Mesendoderm (in vitro differentiated cells): Measurements from ENCODE around the gene C5orf63.
"Not testable (repeated sequence)": the region's sequence is repeated elsewhere in the genome, so short reads cannot be mapped to it uniquely, and the experiment has no call there.

Source experiments
- DNase-seq: peaks from one replicate; pipeline ENCODE4 v3.0.0; 2013
- H2AK5ac ChIP-seq: 2 replicates; pipeline ENCODE4 v1.6.1; 2013; ENCODE audit warnings: low read length, inconsistent platforms
- H2BK120ac ChIP-seq: 2 replicates; pipeline ENCODE4 v1.6.1; 2013; ENCODE audit warnings: low read depth, mild to moderate bottlenecking, low read length, moderate library complexity, mixed read lengths
- H2BK15ac ChIP-seq: replicated peaks from 2 replicates; pipeline ENCODE4 v1.6.1; 2013; ENCODE audit warnings: low read depth, mild to moderate bottlenecking, moderate library complexity
- H2BK5ac ChIP-seq: 2 replicates; pipeline ENCODE4 v1.6.1; 2013; ENCODE audit warnings: low read length, inconsistent platforms
- H3K18ac ChIP-seq: 2 replicates; pipeline ENCODE4 v1.6.1; 2013; ENCODE audit warnings: mild to moderate bottlenecking, low read length, mixed read lengths
- H3K23ac ChIP-seq: one replicate; pipeline ENCODE4 v1.6.1; 2013; ENCODE audit warnings: low read length
- H3K27ac ChIP-seq: 2 replicates; pipeline ENCODE4 v1.5.1; 2013; ENCODE audit warnings: low read depth, mild to moderate bottlenecking, inconsistent platforms, low read length, moderate library complexity
- H3K27me3 ChIP-seq: 2 replicates; pipeline ENCODE4 v1.6.1; 2013; ENCODE audit warnings: low read length, control low read depth, mild to moderate bottlenecking, inconsistent platforms; ENCODE audit not compliant: insufficient read depth, poor library complexity
- H3K36me3 ChIP-seq: 2 replicates; pipeline ENCODE4 v1.6.1; 2013; ENCODE audit warnings: low read length, inconsistent platforms; ENCODE audit not compliant: control insufficient read depth, insufficient read depth
- H3K4ac ChIP-seq: one replicate; pipeline ENCODE4 v1.6.1; 2013; ENCODE audit warnings: low read depth, mild to moderate bottlenecking, low read length, moderate library complexity
- H3K4me1 ChIP-seq: 2 replicates; pipeline ENCODE4 v1.6.1; 2013; ENCODE audit warnings: low read depth, low read length, inconsistent platforms; ENCODE audit not compliant: control insufficient read depth
- H3K4me2 ChIP-seq: 2 replicates; pipeline ENCODE4 v1.6.1; 2013; ENCODE audit warnings: low read length
- H3K4me3 ChIP-seq: 2 replicates; pipeline ENCODE4 v1.5.1; 2013; ENCODE audit warnings: mild to moderate bottlenecking, low read length
- H3K56ac ChIP-seq: one replicate; pipeline ENCODE4 v1.6.1; 2013; ENCODE audit warnings: low read length
- H3K79me1 ChIP-seq: 2 replicates; pipeline ENCODE4 v1.6.1; 2013; ENCODE audit warnings: low read length, inconsistent platforms
- H3K79me2 ChIP-seq: 2 replicates; pipeline ENCODE4 v1.6.1; 2013; ENCODE audit warnings: mild to moderate bottlenecking, low read length; ENCODE audit not compliant: control insufficient read depth, insufficient read depth
- H3K9ac ChIP-seq: 2 replicates; pipeline ENCODE4 v1.6.1; 2013; ENCODE audit warnings: low read length, inconsistent platforms
- H4K5ac ChIP-seq: one replicate; pipeline ENCODE4 v1.6.1; 2013; ENCODE audit warnings: low read length
- H4K8ac ChIP-seq: one replicate; pipeline ENCODE4 v1.6.1; 2013; ENCODE audit warnings: low read depth, mild to moderate bottlenecking, control low read depth, low read length, moderate library complexity
- WGBS: extraction: QIAGEN DNeasy Blood & Tissue Kit; methylation state at CpG from one replicate; pipeline ENCODE4 v1.1.7; 2013; ENCODE audit warnings: low lambda C conversion rate, missing lambda C conversion rate; ENCODE audit not compliant: insufficient coverage; ENCODE audit errors: extremely low coverage; 5-methylcytosine and 5-hydroxymethylcytosine counted together

C5orf63 gene

DNA sequence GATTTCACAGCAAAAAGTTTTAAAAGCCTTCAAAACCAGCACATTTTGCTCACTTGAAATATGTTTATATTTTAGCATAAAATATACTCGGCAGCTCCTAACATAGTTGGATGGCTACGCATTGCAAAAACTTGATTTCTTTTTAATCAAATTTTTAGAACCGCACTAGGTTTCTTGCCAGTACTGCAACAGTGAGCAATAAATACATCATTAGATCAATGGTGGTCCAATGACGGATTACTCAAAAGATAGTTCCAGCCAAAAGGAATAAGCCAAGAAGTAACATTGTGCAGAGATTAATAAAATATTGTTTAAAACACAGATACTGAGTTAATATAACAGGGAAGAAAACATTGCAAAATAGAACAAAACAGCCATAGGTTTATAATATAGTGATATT, 48.5 kb downstream of the C5orf63 start:
- no peaks in the 10 kb centered on the region for H3K36me3 ChIP-seq
- no peaks in the 10 kb centered on the region for H3K79me2 ChIP-seq
- no peak overlapping the region for H4K5ac ChIP-seq
- H3K27me3 ChIP-seq: no peaks in the 10 kb centered on the region
- no CpG with 5 or more reads among the region's 4 CpGs for WGBS
- no peak overlapping the region for H3K27ac ChIP-seq
- H3K56ac ChIP-seq: no peak overlapping the region
- no peak for DNase-seq
- no peak overlapping the region for H2BK5ac ChIP-seq
- H2BK15ac ChIP-seq: no peak overlapping the region
- no peak overlapping the region for H3K4me3 ChIP-seq
- no peak overlapping the region for H3K9ac ChIP-seq
- H2BK120ac ChIP-seq: no peak overlapping the region
- no peak overlapping the region for H4K8ac ChIP-seq
- H2AK5ac ChIP-seq: no peak overlapping the region
- no peak overlapping the region for H3K4ac ChIP-seq
- H3K18ac ChIP-seq: no peak overlapping the region
- H3K79me1 ChIP-seq: no peaks in the 10 kb centered on the region
- no peak overlapping the region for H3K4me2 ChIP-seq
- no peak overlapping the region for H3K23ac ChIP-seq
- H3K4me1 ChIP-seq: no peaks in the 10 kb centered on the region

DNA sequence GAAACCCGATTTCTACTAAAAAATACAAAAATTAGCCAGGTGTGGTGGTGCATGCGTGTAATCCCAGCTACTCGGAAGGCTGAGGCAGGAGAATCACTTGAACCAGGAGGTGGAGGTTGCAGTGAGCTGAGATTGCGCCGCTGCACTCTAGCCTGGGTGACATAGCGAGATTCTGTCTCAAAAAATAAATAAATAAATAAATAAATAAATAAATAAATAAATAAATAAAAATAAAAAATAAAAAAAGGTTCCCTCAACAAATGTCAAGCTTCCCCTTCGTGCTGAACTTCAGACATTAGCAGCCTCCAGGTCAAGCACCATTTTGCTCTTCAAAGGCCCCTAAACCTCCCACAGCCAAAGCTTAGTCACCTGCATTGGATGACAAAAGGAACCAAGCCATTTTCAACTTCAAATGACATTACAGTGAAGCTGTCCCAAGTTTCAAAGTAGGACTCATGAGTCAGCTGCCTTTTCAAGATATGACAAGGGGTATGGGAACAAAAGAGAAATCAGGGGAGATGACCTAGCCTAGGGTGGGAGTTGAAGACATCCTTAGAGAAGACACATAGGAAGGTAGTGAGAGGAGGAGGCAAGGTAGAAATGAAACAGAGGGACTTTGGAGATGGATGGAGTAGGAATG, 49.6 kb downstream of the C5orf63 start:
- H2AK5ac ChIP-seq, H2BK5ac ChIP-seq, H3K4me1 ChIP-seq, H3K79me2 ChIP-seq, H3K23ac ChIP-seq, H3K36me3 ChIP-seq, H3K9ac ChIP-seq, H3K4ac ChIP-seq, H3K27me3 ChIP-seq, H2BK15ac ChIP-seq, H4K8ac ChIP-seq, H3K27ac ChIP-seq, H4K5ac ChIP-seq, H3K56ac ChIP-seq, H3K4me3 ChIP-seq, H2BK120ac ChIP-seq, H3K4me2 ChIP-seq, H3K79me1 ChIP-seq, DNase-seq, H3K18ac ChIP-seq: not testable (repeated sequence)
- WGBS: no CpG with 5 or more reads among the region's 7 CpGs

DNA sequence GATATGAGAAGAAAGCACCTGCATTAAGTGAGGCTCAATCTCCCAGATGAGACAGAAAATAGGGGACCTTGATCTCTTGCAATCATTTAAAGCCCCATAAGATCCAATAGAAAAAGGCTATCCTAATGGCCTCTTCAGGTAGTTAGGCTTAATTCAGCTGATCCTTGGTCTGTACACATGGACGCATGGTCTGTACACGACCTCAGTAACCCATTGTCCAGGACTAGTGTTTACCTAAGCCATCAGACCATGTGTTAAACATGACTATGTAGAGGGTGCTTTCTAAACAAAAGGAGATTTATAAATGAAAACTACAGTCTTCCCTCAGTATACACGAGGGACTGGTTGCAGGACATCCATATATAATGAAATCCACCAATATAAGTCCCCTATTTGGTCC, 50.5 kb downstream of the C5orf63 start:
- H3K9ac ChIP-seq: no peak overlapping the region
- no peaks in the 10 kb centered on the region for H3K79me1 ChIP-seq
- no peak overlapping the region for H2AK5ac ChIP-seq
- DNase-seq: no peak
- WGBS: no CpG with 5 or more reads among the region's 3 CpGs
- no peak overlapping the region for H3K23ac ChIP-seq
- no peaks in the 10 kb centered on the region for H3K4me1 ChIP-seq
- no peak overlapping the region for H2BK15ac ChIP-seq
- no peak overlapping the region for H3K18ac ChIP-seq
- H4K8ac ChIP-seq: no peak overlapping the region
- no peak overlapping the region for H3K4me3 ChIP-seq
- no peak overlapping the region for H3K4ac ChIP-seq
- no peak overlapping the region for H2BK120ac ChIP-seq
- no peak overlapping the region for H2BK5ac ChIP-seq
- no peaks in the 10 kb centered on the region for H3K27me3 ChIP-seq
- H3K79me2 ChIP-seq: no peaks in the 10 kb centered on the region
- no peak overlapping the region for H3K4me2 ChIP-seq
- H3K56ac ChIP-seq: no peak overlapping the region
- no peak overlapping the region for H3K27ac ChIP-seq
- no peak overlapping the region for H4K5ac ChIP-seq
- no peaks in the 10 kb centered on the region for H3K36me3 ChIP-seq

GRCh38 chr5:127019928-127020327, 53.4 kb downstream of the C5orf63 start:
- Histone ChIP-seq H3K79me1 (no peaks in the 10 kb centered on the region), H4K8ac (no peak overlapping the region), H3K4me1 (no peaks in the 10 kb centered on the region), H3K4me3 (no peak overlapping the region), H3K9ac (no peak overlapping the region), H2AK5ac (no peak overlapping the region), H4K5ac (no peak overlapping the region), H3K4me2 (no peak overlapping the region), H3K56ac (no peak overlapping the region), H3K36me3 (no peaks in the 10 kb centered on the region), H3K23ac (no peak overlapping the region), H3K4ac (no peak overlapping the region), H3K18ac (no peak overlapping the region), H3K79me2 (no peaks in the 10 kb centered on the region), H2BK120ac (no peak overlapping the region), H3K27ac (no peak overlapping the region), H3K27me3 (no peaks in the 10 kb centered on the region), H2BK15ac (no peak overlapping the region), H2BK5ac (no peak overlapping the region)
- DNase-seq: no peak
- no CpG with 5 or more reads among the region's 1 CpG for WGBS

DNA sequence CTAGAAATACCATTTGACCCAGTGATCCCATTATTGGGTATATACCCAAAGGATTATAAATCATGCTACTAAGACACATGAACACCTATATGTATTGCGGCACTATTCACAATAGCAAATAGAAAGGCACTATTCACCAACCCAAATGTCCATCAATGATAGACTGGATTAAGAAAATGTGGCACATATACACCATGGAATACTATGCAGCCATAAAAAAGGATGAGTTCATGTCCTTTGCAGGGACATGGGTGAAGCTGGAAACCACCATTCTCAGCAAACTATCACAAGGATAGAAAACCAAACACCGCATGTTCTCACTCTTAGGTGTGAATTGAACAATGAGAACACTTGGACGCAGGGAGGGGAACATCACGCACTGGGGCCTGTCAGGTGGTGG, 56.6 kb downstream of the C5orf63 start:
- H2BK120ac ChIP-seq, DNase-seq, H3K79me1 ChIP-seq, H3K27me3 ChIP-seq, H3K36me3 ChIP-seq, H3K4me3 ChIP-seq, H2BK5ac ChIP-seq, H3K27ac ChIP-seq, H4K8ac ChIP-seq, H2AK5ac ChIP-seq, H3K9ac ChIP-seq, H3K4ac ChIP-seq, H4K5ac ChIP-seq, H3K23ac ChIP-seq, H3K79me2 ChIP-seq, H3K4me2 ChIP-seq, H3K18ac ChIP-seq, H3K4me1 ChIP-seq, H3K56ac ChIP-seq, H2BK15ac ChIP-seq: not testable (repeated sequence)
- WGBS: no CpG with 5 or more reads among the region's 4 CpGs

- H3K23ac ChIP-seq: no peak overlapping the region
- no peak overlapping the region for H3K18ac ChIP-seq
- no peak overlapping the region for H2BK15ac ChIP-seq
- no peaks in the 10 kb centered on the region for H3K79me1 ChIP-seq
- H2BK120ac ChIP-seq: no peak overlapping the region
- H3K4ac ChIP-seq: no peak overlapping the region
- H3K4me2 ChIP-seq: no peak overlapping the region
- no peak overlapping the region for H3K27ac ChIP-seq
- no peak overlapping the region for H3K56ac ChIP-seq
- no peaks in the 10 kb centered on the region for H3K27me3 ChIP-seq
- no peak overlapping the region for H4K5ac ChIP-seq
- no peak overlapping the region for H3K4me3 ChIP-seq
- no peaks in the 10 kb centered on the region for H3K79me2 ChIP-seq
- H3K36me3 ChIP-seq: no peaks in the 10 kb centered on the region
- no peak overlapping the region for H3K9ac ChIP-seq
- no CpG with 5 or more reads among the region's 4 CpGs for WGBS
- H4K8ac ChIP-seq: no peak overlapping the region
- no peak for DNase-seq
- no peak overlapping the region for H2AK5ac ChIP-seq
- H2BK5ac ChIP-seq: no peak overlapping the region
- H3K4me1 ChIP-seq: no peaks in the 10 kb centered on the region
Observed at GRCh38 chr5:127015716-127016115, 57.6 kb downstream of the C5orf63 start.
